GM12891 (cell line): ENCODE results near the gene MYH14.

ENCODE experiments used
- PAX5 ChIP-seq: IDR thresholded peaks from 2 replicates; pipeline ENCODE4 v1.6.1; 2011; ENCODE audit warnings: low read length, moderate library complexity, mild to moderate bottlenecking; ENCODE audit not compliant: insufficient read depth, severe bottlenecking
- POLR2A ChIP-seq: IDR thresholded peaks from 2 replicates; pipeline ENCODE4 v1.6.1; 2011; ENCODE audit warnings: low read depth, low read length, control low read depth
- POLR2AphosphoS5 ChIP-seq: IDR thresholded peaks from 2 replicates; pipeline ENCODE4 v1.6.1; 2011; ENCODE audit warnings: low read depth, low read length, control low read depth
- POU2F2 ChIP-seq: IDR thresholded peaks from 2 replicates; pipeline ENCODE4 v1.6.1; 2011; ENCODE audit warnings: low read depth, mild to moderate bottlenecking, control low read depth, low read length, moderate library complexity
- SPI1 ChIP-seq: IDR thresholded peaks from 2 replicates; pipeline ENCODE4 v1.6.1; 2011; ENCODE audit warnings: low read depth, low read length, control low read depth
- TAF1 ChIP-seq: IDR thresholded peaks from 2 replicates; pipeline ENCODE4 v1.6.1; 2011; ENCODE audit warnings: low read depth, low read length, control low read depth

DNA sequence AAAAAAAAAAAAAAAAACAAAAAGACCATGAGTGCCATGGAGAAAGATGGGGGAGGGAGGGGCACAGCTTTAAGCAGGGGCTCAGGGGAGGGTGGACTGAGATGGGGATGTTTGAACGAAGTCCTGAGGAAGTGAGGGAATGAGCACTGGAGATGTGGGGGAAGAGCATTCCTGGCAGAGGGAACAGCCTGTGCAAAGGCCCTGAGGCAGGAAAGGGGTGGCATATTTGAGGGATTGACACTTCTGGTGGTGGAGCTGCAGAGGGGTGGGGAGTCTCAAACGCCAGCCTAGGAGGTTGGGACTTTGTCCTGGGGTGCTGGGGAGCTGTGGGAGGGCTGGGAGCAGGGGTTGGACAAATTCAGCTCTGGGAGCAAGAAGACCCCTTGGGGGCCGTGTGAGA, 29.2 kb downstream of the MYH14 start:
- TF ChIP-seq POLR2A: no peak
- no peak for TF ChIP-seq SPI1
- TF ChIP-seq POLR2AphosphoS5: no peak
- no peak for TF ChIP-seq TAF1
- no peak for TF ChIP-seq PAX5
- no peak for TF ChIP-seq POU2F2
